ENCODE results near the gene MACROH2A1.

The MACROH2A1 gene

GRCh38 chr5:135309391-135310327 is 89.4 kb downstream of the MACROH2A1 start:
- no peak overlapping the region for H3K27ac ChIP-seq

GRCh38 chr5:135308752-135309151 is 90.3 kb downstream of the MACROH2A1 start:
- H3K27ac ChIP-seq, result no peak overlapping the region

More at GRCh38 chr5:135309391-135310327, 89.4 kb downstream of the MACROH2A1 start:
- H3K4me3 ChIP-seq, result no peak overlapping the region

DNA sequence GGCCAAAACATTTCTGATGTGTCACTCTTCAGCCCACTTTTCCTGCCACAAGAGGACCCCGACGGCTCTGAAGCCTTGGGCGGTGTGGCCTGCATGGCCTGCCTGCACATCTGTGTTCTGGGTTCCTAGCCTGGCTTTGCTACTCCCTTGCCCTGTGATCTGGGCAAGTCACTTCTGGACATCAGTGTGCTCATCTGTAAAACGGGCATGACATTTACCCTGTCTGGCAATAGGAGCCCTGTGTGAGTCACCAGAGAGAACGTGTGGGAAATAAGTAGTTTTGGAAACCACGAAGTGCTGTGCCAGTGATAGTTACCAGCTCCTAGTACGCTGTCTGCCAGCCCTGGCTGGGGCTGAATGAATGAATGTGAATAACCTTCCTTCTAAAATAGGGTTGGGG is 90.8 kb downstream of the MACROH2A1 start:
- Histone ChIP-seq H3K4me3 (no peak overlapping the region), H3K27ac (no peak overlapping the region)

More at GRCh38 chr5:135308752-135309151, 90.3 kb downstream of the MACROH2A1 start:
- no peak overlapping the region for H3K4me3 ChIP-seq

- H3K4me3 ChIP-seq, result no peak overlapping the region
- no peak overlapping the region for H3K27ac ChIP-seq
These were observed 91.7 kb downstream of the MACROH2A1 start for GRCh38 chr5:135307143-135307903.

GRCh38 chr5:135306557-135306956 is 92.5 kb downstream of the MACROH2A1 start:
- Histone ChIP-seq H3K27ac (no peak overlapping the region), H3K4me3 (no peak overlapping the region)

GRCh38 chr5:135304352-135305221 is 94.4 kb downstream of the MACROH2A1 start:
- H3K4me3 ChIP-seq, result no peak overlapping the region

GRCh38 chr5:135303582-135304173 is 95.4 kb downstream of the MACROH2A1 start:
- Histone ChIP-seq H3K27ac (no peak overlapping the region), H3K4me3 (no peak overlapping the region)

More at GRCh38 chr5:135304352-135305221, 94.4 kb downstream of the MACROH2A1 start:
- no peak overlapping the region for H3K27ac ChIP-seq

DNA sequence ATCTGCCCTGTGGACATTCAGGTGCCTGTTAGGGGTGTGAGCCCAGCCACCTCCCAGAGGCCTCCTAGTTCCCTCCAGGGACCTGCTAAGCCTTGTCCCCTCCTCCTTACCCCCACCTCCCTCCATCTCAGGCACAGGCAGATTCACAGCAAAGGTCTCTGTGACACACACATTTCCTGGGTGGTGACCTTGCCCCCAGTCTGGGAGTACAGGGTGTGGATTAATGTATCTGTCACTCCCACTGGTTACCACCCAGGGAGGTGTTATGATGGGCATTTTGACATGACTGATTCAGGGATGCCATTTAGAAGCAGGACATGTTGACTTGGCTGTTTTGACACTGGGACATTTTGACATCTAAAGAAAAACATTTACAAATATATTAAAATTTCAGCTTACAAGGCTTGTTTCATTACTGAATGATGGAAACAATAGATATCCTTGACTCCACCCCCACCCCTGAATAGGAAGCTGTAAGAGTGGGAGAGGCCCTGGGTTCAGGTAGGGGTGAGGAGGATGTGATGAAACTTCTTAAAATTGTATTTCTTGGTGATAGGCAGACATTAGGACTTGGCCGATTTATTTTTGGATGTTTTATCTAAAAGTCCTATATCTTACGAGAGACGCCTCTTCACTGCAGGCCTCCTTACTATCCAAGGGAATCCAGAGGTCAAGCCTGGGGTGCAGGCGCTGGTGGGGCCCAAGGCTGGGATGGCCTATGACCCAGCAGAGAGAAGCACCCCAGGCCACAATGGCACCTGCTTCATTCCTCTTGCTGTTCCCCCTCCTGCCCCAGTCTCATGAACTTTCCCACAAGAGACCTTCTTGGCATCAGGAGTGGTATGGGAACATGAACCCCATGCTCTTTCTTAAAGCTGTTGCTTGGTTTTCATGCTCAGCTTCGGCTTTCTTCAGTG is 101.9 kb downstream of the MACROH2A1 start:
- Histone ChIP-seq H3K4me3 (no peak overlapping the region), H3K27ac (no peak overlapping the region)

DNA sequence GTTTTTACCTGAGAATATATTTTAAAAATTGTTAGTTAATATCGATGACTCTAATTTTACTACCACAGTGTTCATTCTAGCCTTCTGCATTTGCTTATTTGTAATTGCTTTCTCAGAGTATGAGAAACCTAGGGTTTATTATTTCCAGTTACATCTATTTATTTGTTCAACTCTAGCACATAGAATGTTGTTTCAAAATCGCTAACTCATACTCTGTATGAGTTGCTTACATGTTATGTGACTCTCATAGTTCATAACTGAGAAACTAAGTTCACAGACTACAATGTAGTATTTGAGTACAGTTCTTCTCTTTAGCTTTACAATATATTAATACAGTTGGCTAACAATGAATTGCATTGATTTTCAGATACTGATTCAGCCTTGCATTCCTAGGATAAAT is 103.2 kb downstream of the MACROH2A1 start:
- no peak overlapping the region for H3K27ac ChIP-seq
- H3K4me3 ChIP-seq, result no peak overlapping the region

DNA sequence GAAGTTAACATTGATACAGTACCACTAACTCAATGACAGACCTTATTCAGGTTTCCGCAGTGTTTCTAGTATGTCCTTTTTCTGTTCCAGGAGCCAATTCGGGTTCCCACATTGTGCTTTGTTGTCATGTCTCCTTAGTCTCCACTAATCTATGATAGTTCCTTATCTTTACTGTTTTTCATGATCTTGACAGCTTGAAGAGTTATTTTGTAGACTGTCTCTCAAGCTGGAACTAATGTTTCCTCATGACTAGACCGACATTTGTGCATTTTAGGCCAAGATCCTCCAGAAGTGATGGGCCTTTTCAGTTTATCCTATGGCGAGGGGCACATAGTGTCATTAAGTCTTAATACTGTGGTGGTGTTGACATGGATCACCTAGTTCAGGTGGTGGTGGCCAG is 104.2 kb downstream of the MACROH2A1 start:
- no peak overlapping the region for H3K27ac ChIP-seq
- no peak overlapping the region for H3K4me3 ChIP-seq

GRCh38 chr5:135289651-135290050 is 109.4 kb downstream of the MACROH2A1 start:
- no peak overlapping the region for H3K4me3 ChIP-seq
- no peak overlapping the region for H3K27ac ChIP-seq

- Histone ChIP-seq H3K27ac (no peak overlapping the region), H3K4me3 (no peak overlapping the region)
These were observed 111.5 kb downstream of the MACROH2A1 start for GRCh38 chr5:135287551-135287950.
